SK-N-SH treated with all-trans-retinoic acid at 6 μM for 48 hours (cell line): ENCODE measurements around the gene DCTN2.

Experiments used
- ATAC-seq: fragments of 200-7000 bp; cut with Tn5 transposase; 3 replicates; pipeline ENCODE4 v1.9.1; 2020; ENCODE audit warnings: mild to moderate bottlenecking, moderate library complexity
- BACH2 ChIP-seq: fragments of 250-450 bp; sonication (Bioruptor Pico); IDR thresholded peaks from 2 replicates; pipeline ENCODE4 v1.9.0; 2021; ENCODE audit warnings: mild to moderate bottlenecking, borderline replicate concordance
- CSDC2 ChIP-seq: fragments of 250-450 bp; sonication (Bioruptor Pico); IDR thresholded peaks from 2 replicates; pipeline ENCODE4 v1.5.0; 2020; ENCODE audit warnings: mild to moderate bottlenecking, moderate library complexity
- CSRNP3 ChIP-seq: fragments of 250-450 bp; sonication (Bioruptor Pico); IDR thresholded peaks from 2 replicates; pipeline ENCODE4 v1.5.1; 2021; ENCODE audit warnings: mild to moderate bottlenecking, moderate library complexity
- ESRRG ChIP-seq: fragments of 250-450 bp; sonication (Bioruptor Pico); IDR thresholded peaks from 2 replicates; pipeline ENCODE4 v1.6.1; 2021; ENCODE audit warnings: mild to moderate bottlenecking
- GLIS3 ChIP-seq: fragments of 250-450 bp; sonication (Bioruptor Pico); IDR thresholded peaks from 2 replicates; pipeline ENCODE4 v1.5.0; 2020; ENCODE audit warnings: mild to moderate bottlenecking, moderate library complexity
- ISL1 ChIP-seq: fragments of 250-450 bp; sonication (Bioruptor Pico); IDR thresholded peaks from 2 replicates; pipeline ENCODE4 v2.1.2; 2022; ENCODE audit warnings: mild to moderate bottlenecking, moderate library complexity
- OSR1 ChIP-seq: fragments of 250-450 bp; sonication (Bioruptor Pico); IDR thresholded peaks from 2 replicates; pipeline ENCODE4 v1.8.0; 2022; ENCODE audit warnings: moderate library complexity, mild to moderate bottlenecking, inconsistent platforms
- PATZ1 ChIP-seq: fragments of 250-450 bp; sonication (Bioruptor Pico); IDR thresholded peaks from 2 replicates; pipeline ENCODE4 v1.8.0; 2020; ENCODE audit warnings: mild to moderate bottlenecking, moderate library complexity, borderline replicate concordance
- POU6F1 ChIP-seq: fragments of 250-450 bp; sonication (Bioruptor Pico); IDR thresholded peaks from 2 replicates; pipeline ENCODE4 v1.8.0; 2021; ENCODE audit warnings: low read depth, mild to moderate bottlenecking, moderate library complexity, borderline replicate concordance
- PPARA ChIP-seq: fragments of 250-450 bp; sonication (Bioruptor Pico); IDR thresholded peaks from 2 replicates; pipeline ENCODE4 v1.5.0; 2020; ENCODE audit warnings: mild to moderate bottlenecking, borderline replicate concordance
- RARB ChIP-seq: fragments of 250-450 bp; sonication (Bioruptor Pico); IDR thresholded peaks from 2 replicates; pipeline ENCODE4 v1.8.0; 2021; ENCODE audit warnings: mild to moderate bottlenecking, moderate library complexity
- SNAI2 ChIP-seq: fragments of 250-450 bp; sonication (Bioruptor Pico); IDR thresholded peaks from 2 replicates; pipeline ENCODE4 v1.5.0; 2020; ENCODE audit warnings: mild to moderate bottlenecking, moderate library complexity
- TCF4 ChIP-seq: fragments of 250-450 bp; sonication (Bioruptor Pico); IDR thresholded peaks from 2 replicates; pipeline ENCODE4 v1.8.0; 2021; ENCODE audit warnings: mild to moderate bottlenecking, moderate library complexity, borderline replicate concordance
- TOX ChIP-seq: fragments of 250-450 bp; sonication (Bioruptor Pico); IDR thresholded peaks from 2 replicates; pipeline ENCODE4 v1.8.0; 2021; ENCODE audit warnings: mild to moderate bottlenecking, moderate library complexity, borderline replicate concordance
- TSHZ2 ChIP-seq: fragments of 250-450 bp; sonication (Bioruptor Pico); IDR thresholded peaks from 2 replicates; pipeline ENCODE4 v1.5.0; 2020; ENCODE audit warnings: mild to moderate bottlenecking, moderate library complexity
- ZC3H10 ChIP-seq: fragments of 250-450 bp; sonication (Bioruptor Pico); IDR thresholded peaks from 2 replicates; pipeline ENCODE4 v1.5.1; 2021; ENCODE audit warnings: mild to moderate bottlenecking, moderate library complexity
- ZFP30 ChIP-seq: fragments of 450-650 bp; formaldehyde crosslinking; IDR thresholded peaks from 2 replicates; pipeline ENCODE4 v1.5.0; 2022; ENCODE audit warnings: mild to moderate bottlenecking, moderate library complexity
- ZNF565 ChIP-seq: fragments of 450-650 bp; formaldehyde crosslinking; conservative IDR thresholded peaks from 2 replicates; pipeline ENCODE4 v1.5.0; 2020; ENCODE audit warnings: low read depth, mild to moderate bottlenecking, moderate library complexity
- ZNF70 ChIP-seq: fragments of 450-650 bp; formaldehyde crosslinking; IDR thresholded peaks from 2 replicates; pipeline ENCODE4 v1.5.0; 2020; ENCODE audit warnings: mild to moderate bottlenecking, moderate library complexity
- ZNF8 ChIP-seq: fragments of 450-650 bp; formaldehyde crosslinking; IDR thresholded peaks from 2 replicates; pipeline ENCODE4 v1.5.0; 2020; ENCODE audit warnings: mild to moderate bottlenecking, moderate library complexity

The DCTN2 gene

GRCh38 chr12:57528176-57528575 lies 18.8 kb downstream of the DCTN2 start (continued):
- TF ChIP-seq TSHZ2 (CRISPR knock-in tag), result no peak
- no peak for TF ChIP-seq ZNF565 (CRISPR knock-in tag)
- no peak for TF ChIP-seq ESRRG (CRISPR knock-in tag)
- TF ChIP-seq CSRNP3 (CRISPR knock-in tag), result no peak

- ATAC-seq, result no peak
- no peak for TF ChIP-seq POU6F1 (CRISPR knock-in tag)
- no peak for TF ChIP-seq ZNF565 (CRISPR knock-in tag)
- TF ChIP-seq GLIS3 (CRISPR knock-in tag), result no peak
- TF ChIP-seq PPARA (CRISPR knock-in tag), result no peak
- no peak for TF ChIP-seq RARB (CRISPR knock-in tag)
- TF ChIP-seq ISL1 (CRISPR knock-in tag), result no peak
- no peak for TF ChIP-seq CSDC2 (CRISPR knock-in tag)
- TF ChIP-seq ZNF8, result no peak
- TF ChIP-seq ZC3H10 (CRISPR knock-in tag), result no peak
- no peak for TF ChIP-seq TOX
- no peak for TF ChIP-seq BACH2 (CRISPR knock-in tag)
- no peak for TF ChIP-seq ZFP30 (CRISPR knock-in tag)
Observed at GRCh38 chr12:57527184-57527583, 19.8 kb downstream of the DCTN2 start.

GRCh38 chr12:57526477-57527126 lies 20.4 kb downstream of the DCTN2 start:
- no peak for ATAC-seq
- no peak for TF ChIP-seq ZFP30 (CRISPR knock-in tag)
- TF ChIP-seq PATZ1 (CRISPR knock-in tag), result no peak
- no peak for TF ChIP-seq ISL1 (CRISPR knock-in tag)
- TF ChIP-seq CSDC2 (CRISPR knock-in tag), result no peak
- TF ChIP-seq ZC3H10 (CRISPR knock-in tag), result no peak
- no peak for TF ChIP-seq ZNF8
- no peak for TF ChIP-seq TOX
- TF ChIP-seq ESRRG (CRISPR knock-in tag), result no peak
- no peak for TF ChIP-seq BACH2 (CRISPR knock-in tag)
- TF ChIP-seq SNAI2 (CRISPR knock-in tag), result no peak
- no peak for TF ChIP-seq OSR1 (CRISPR knock-in tag)
- no peak for TF ChIP-seq TSHZ2 (CRISPR knock-in tag)
- no peak for TF ChIP-seq TCF4 (CRISPR knock-in tag)
- no peak for TF ChIP-seq ZNF70 (CRISPR knock-in tag)
- TF ChIP-seq RARB (CRISPR knock-in tag), result no peak
- no peak for TF ChIP-seq GLIS3 (CRISPR knock-in tag)
